ENCODE data around the gene SMARCD2. TPM values are rescaled to one million over a fixed set of nuclear protein-coding genes. Genes with fewer than 3 reads are reported as not detected.

SMARCD2 gene
- total and polyA plus RNA-seq, 2 of the 13 experiments (the other 11 are each of a cell fraction or from before 2014, with no cell fraction given): 122 to 150 TPM

DNA sequence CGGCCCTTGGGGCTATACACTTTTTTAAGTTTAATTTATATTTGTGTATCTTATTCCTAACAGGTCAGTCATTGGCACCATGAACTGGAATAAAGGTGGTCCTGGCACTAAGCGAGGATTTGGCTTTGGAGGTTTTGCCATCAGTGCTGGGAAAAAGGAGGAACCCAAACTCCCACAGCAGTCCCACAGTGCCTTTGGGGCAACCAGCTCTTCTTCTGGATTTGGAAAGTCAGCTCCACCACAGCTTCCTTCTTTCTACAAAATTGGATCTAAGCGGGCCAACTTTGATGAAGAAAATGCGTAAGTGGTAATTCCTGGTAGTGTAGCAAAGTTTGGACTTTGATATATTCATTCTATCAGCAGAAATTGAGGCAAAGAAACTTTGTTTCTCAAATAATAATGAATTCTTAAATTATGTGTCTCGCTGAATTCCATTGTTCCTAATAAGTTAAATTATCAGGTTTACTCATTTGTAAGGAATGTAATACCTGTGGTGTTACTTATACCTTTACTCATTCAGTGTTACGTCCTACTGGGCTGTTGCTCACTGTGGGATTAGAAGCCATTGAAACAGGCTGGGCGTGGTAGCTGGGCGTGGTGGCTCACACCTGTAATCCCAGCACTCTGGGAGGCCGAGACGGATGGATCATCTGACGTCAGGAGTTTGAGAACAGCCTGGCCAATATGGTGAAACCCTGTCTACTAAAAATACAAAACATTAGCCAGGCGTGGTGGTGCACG lies 55.3 kb downstream of the SMARCD2 start (continued):
- TF ChIP-seq NR3C1 (CRISPR knock-in tag; IDR thresholded peaks at IDR 0.05): no peak
- TF ChIP-seq ARID2 (CRISPR knock-in tag; IDR thresholded peaks at IDR 0.05; ENCODE audit: borderline replicate concordance): no peak
- no peak for TF ChIP-seq SAP130 (CRISPR knock-in tag; IDR thresholded peaks at IDR 0.05; ENCODE audit: low read depth)
- TF ChIP-seq ZNF790 (CRISPR knock-in tag; IDR thresholded peaks at IDR 0.05; ENCODE audit: borderline replicate concordance): no peak
- TF ChIP-seq ZNF513 (CRISPR knock-in tag; conservative IDR thresholded peaks at IDR 0.05): no peak
- no peak for TF ChIP-seq ATF1 (CRISPR knock-in tag; IDR thresholded peaks at IDR 0.05)
- TF ChIP-seq, protein P1, sequence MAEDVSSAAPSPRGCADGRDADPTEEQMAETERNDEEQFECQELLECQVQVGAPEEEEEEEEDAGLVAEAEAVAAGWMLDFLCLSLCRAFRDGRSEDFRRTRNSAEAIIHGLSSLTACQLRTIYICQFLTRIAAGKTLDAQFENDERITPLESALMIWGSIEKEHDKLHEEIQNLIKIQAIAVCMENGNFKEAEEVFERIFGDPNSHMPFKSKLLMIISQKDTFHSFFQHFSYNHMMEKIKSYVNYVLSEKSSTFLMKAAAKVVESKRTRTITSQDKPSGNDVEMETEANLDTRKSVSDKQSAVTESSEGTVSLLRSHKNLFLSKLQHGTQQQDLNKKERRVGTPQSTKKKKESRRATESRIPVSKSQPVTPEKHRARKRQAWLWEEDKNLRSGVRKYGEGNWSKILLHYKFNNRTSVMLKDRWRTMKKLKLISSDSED (CRISPR knock-in tag; IDR thresholded peaks at IDR 0.05): no peak
- TF ChIP-seq HNF4A (CRISPR knock-in tag; IDR thresholded peaks at IDR 0.05): no peak

- no peaks in the 10 kb centered on the region for H3K27me3 ChIP-seq (ENCODE audit: control insufficient read depth in 1 of 2, insufficient read depth in 2 of 2, low read length in 2 of 2)
- peak; percentile 36 for FAIRE-seq
- peak overlapping the region; percentile 52 for H3K27ac ChIP-seq (ENCODE audit: extremely low read length, insufficient read depth, low read length)
- H3K36me3 ChIP-seq (replicated peaks in 1 of 2; ENCODE audit: control insufficient read depth in 1 of 2, insufficient read depth in 2 of 2, low read length in 2 of 2): peaks cover 24 to 68% of the 10 kb centered on the region in 2 experiments
- no peak overlapping the region for H2AFZ ChIP-seq (ENCODE audit: low read length)
- H3K4me2 ChIP-seq (ENCODE audit: low read depth, low read length): peak overlapping the region; percentile 15
- ATAC-seq: peak; percentile 88
- peak; percentile 63 for DNase-seq (ENCODE audit: low spot score)
- peaks cover 50% of the 10 kb centered on the region for H3K4me1 ChIP-seq (ENCODE audit: insufficient read depth, low read length)
- in situ Hi-C loops (cut with HindIII; ENCODE audit: extremely low pct_ligation_motif_present, low pct_unique_long_range_greater_than_20kb): no loop called here
- intact Hi-C loops (cut with micrococcal nuclease; ENCODE audit: unreplicated experiment): no loop called here
- H4K20me1 ChIP-seq (ENCODE audit: insufficient read depth, low read length): peaks cover 28% of the 10 kb centered on the region
- POLR2A ChIA-PET: interaction anchor here (0.7 to 8.5 kb wide), 4 partner anchors 12 to 43 kb away, joined by 3 to 72 read pairs (median 4); partner anchors contain the start of genes CCDC47 and DDX42
- H3K9me3 ChIP-seq (ENCODE audit: low read length): no peaks in the 10 kb centered on the region
- CTCF ChIA-PET (ENCODE audit: low intra/inter-chr PET ratio, low total read pairs): no interaction called here
- WGBS (ENCODE audit: low lambda C conversion rate): 94% methylated on average over 1 of the region's 1 CpG
- no peak overlapping the region for H3K9ac ChIP-seq (ENCODE audit: insufficient read depth, low read depth, low read length)
- H3K4me3 ChIP-seq (replicated peaks in 1 of 3; ENCODE audit: insufficient read depth in 1 of 3, low read depth in 2 of 3, low read length in 3 of 3): no peak overlapping the region
- H3K79me2 ChIP-seq (ENCODE audit: insufficient read depth, low read length): peaks cover 61% of the 10 kb centered on the region
- no TSS peak for BruUV-seq (replicated peaks)
- TF ChIP-seq HNF4A (CRISPR knock-in tag; IDR thresholded peaks at IDR 0.05): peak; percentile 71
- TF ChIP-seq ZNF713 (CRISPR knock-in tag; IDR thresholded peaks at IDR 0.05): no peak
- no peak for TF ChIP-seq ZSCAN25 (CRISPR knock-in tag; IDR thresholded peaks at IDR 0.05)
- TF ChIP-seq FOXA3 (CRISPR knock-in tag; IDR thresholded peaks at IDR 0.05): peak; percentile 62; the same call in 1 of the 2 replicates
- peak; percentile 20; the same call in 1 of the 2 replicates for TF ChIP-seq HMG20A (CRISPR knock-in tag; IDR thresholded peaks at IDR 0.05; ENCODE audit: borderline replicate concordance)
- 0 out of 2 replicates have a peak, but pooled peaks have one; percentile 5 for TF ChIP-seq ELF3 (CRISPR knock-in tag; IDR thresholded peaks at IDR 0.05)
- peak; percentile 66; the same call in 1 of the 2 replicates for TF ChIP-seq SAP130 (CRISPR knock-in tag; IDR thresholded peaks at IDR 0.05; ENCODE audit: low read depth)
- no peak for TF ChIP-seq ETS1 (CRISPR knock-in tag; IDR thresholded peaks at IDR 0.05)
- TF ChIP-seq, protein P2, sequence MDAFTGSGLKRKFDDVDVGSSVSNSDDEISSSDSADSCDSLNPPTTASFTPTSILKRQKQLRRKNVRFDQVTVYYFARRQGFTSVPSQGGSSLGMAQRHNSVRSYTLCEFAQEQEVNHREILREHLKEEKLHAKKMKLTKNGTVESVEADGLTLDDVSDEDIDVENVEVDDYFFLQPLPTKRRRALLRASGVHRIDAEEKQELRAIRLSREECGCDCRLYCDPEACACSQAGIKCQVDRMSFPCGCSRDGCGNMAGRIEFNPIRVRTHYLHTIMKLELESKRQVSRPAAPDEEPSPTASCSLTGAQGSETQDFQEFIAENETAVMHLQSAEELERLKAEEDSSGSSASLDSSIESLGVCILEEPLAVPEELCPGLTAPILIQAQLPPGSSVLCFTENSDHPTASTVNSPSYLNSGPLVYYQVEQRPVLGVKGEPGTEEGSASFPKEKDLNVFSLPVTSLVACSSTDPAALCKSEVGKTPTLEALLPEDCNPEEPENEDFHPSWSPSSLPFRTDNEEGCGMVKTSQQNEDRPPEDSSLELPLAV (CRISPR knock-in tag; conservative IDR thresholded peaks at IDR 0.05; ENCODE audit: low read depth): no peak
Observed at GRCh38 chr17:63786117-63786516, 56.4 kb downstream of the SMARCD2 start.
